Body of pancreas (tissue), 4 donors: ENCODE data around the gene MUC5AC.

ENCODE experiments used
- POLR2A ChIP-seq, 3 donors: fragments of 450-650 bp; IDR thresholded peaks; one replicate each; pipeline ENCODE4 v1.6.1; 2016; ENCODE audit warnings: antibody characterized with exemption in 3 of 3, mild to moderate bottlenecking in 2 of 3
- TF ChIP-seq, protein P1 (sequence below), 7 experiments: fragments of 450-650 bp in 4 of 7; fragments of 200-600 bp in 3 of 7; sonication (generic) in 3 of 7; IDR thresholded peaks; one replicate each; pipeline ENCODE4 v1.5.1; 2016 to 2019; ENCODE audit warnings: antibody characterized with exemption in 7 of 7

- TF ChIP-seq, protein P1, sequence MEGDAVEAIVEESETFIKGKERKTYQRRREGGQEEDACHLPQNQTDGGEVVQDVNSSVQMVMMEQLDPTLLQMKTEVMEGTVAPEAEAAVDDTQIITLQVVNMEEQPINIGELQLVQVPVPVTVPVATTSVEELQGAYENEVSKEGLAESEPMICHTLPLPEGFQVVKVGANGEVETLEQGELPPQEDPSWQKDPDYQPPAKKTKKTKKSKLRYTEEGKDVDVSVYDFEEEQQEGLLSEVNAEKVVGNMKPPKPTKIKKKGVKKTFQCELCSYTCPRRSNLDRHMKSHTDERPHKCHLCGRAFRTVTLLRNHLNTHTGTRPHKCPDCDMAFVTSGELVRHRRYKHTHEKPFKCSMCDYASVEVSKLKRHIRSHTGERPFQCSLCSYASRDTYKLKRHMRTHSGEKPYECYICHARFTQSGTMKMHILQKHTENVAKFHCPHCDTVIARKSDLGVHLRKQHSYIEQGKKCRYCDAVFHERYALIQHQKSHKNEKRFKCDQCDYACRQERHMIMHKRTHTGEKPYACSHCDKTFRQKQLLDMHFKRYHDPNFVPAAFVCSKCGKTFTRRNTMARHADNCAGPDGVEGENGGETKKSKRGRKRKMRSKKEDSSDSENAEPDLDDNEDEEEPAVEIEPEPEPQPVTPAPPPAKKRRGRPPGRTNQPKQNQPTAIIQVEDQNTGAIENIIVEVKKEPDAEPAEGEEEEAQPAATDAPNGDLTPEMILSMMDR (IDR thresholded peaks at IDR 0.05) = no peak
- no peak for TF ChIP-seq POLR2A (IDR thresholded peaks at IDR 0.05)
These were observed 67.0 kb downstream of the MUC5AC start for GRCh38 chr11:1224491-1225385.
